ENCODE measurements around the gene SPG7.

SPG7 gene

DNA sequence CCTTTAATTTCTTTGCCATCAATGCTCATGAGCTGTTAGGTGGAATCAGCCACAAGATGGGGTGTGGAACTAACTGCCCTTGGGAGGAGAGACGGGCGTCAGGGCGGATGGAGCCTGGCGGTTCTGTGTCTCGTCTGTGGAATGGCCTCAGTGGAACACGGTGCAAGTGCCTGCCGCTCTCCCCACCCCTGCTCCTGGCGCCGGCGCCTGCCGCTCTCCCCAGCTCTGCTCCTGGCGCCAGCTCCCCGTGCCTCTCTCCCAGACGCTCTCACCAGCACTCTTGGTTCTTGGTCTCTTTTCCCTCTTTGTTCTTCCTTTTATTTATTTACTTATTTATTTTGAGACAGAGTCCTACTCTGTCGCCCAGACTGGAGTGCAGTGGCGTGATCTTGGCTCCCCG is 39.1 kb downstream of the SPG7 start:
- in situ Hi-C loops (cut with HindIII; ENCODE audit: low sequenced_read_pairs), result no loop called here
- TF ChIP-seq CTCF (IDR thresholded peaks at IDR 0.05; ENCODE audit: low read depth, low read length), result no peak

DNA sequence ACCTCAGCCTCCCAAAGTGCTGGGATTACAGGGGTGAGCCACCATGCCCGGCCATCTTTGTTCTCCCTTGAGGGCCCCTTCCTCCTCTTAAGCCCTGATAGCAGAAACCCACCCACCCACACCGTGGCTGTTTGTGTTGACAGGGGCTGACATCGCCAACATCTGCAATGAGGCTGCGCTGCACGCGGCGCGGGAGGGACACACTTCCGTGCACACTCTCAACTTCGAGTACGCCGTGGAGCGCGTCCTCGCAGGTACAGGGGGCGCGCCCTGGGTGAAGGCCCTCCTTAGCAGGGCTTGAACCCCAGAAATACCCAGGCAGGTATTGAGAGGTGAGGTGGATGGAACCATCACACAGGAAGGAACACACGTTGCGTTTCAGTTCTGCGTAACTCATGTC is 39.7 kb downstream of the SPG7 start:
- no peak for TF ChIP-seq CTCF (IDR thresholded peaks at IDR 0.05; ENCODE audit: low read depth, low read length)
- in situ Hi-C loops (cut with HindIII; ENCODE audit: low sequenced_read_pairs), result no loop called here
- no peak for DNase-seq (ENCODE audit: low read depth, low spot score)
- H3K4me3 ChIP-seq (ENCODE audit: low read depth, low read length), result no peak overlapping the region

More for the DNA sequence above, 39.1 kb downstream of the SPG7 start:
- no peak overlapping the region for H3K4me3 ChIP-seq (ENCODE audit: low read depth, low read length)
- DNase-seq (ENCODE audit: low read depth, low spot score), result no peak

DNA sequence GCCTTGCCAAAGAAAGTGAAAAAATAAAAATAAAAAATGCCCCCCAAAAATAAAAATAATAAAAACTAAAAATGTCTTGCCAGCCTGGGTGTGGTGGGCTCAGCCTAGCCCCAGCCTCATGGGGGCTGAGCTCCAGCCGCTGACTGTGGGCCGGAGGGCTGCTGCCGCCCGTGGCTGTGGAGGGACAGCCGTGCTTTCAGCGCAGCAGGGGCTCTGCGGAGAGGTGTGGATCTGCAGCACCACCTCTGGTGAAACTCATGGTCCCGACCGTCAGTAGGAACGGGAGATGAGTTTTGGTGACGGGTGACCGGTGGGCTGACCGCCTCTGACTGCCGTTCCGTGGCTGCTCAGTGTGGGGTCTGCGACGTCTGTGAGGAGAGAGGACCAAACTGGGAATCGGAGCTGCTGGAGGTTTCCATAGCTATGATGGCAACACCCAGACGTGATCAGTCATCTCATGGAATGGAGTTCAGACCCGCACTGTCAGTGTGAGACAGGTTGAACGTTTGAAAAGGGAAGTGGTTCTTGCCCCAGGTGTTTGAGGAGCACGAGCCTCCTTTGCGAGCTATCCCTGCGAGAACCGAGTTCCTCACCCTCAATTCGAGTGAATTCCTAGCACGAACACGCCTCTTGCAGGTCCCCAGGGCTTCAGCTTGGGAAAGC is 40.3 kb downstream of the SPG7 start:
- in situ Hi-C loops (cut with HindIII; ENCODE audit: low sequenced_read_pairs), result no loop called here
- no peak for DNase-seq (ENCODE audit: low read depth, low spot score)
- TF ChIP-seq CTCF (IDR thresholded peaks at IDR 0.05; ENCODE audit: low read depth, low read length), result no peak
- no peak overlapping the region for H3K4me3 ChIP-seq (ENCODE audit: low read depth, low read length)

GRCh38 chr16:89549007-89549700 is 41.0 kb downstream of the SPG7 start:
- DNase-seq (ENCODE audit: low read depth, low spot score), result no peak
- H3K4me3 ChIP-seq (ENCODE audit: low read depth, low read length), result no peak overlapping the region
- TF ChIP-seq CTCF (IDR thresholded peaks at IDR 0.05; ENCODE audit: low read depth, low read length), result no peak
- in situ Hi-C loops (cut with HindIII; ENCODE audit: low sequenced_read_pairs), result no loop called here

- no peak overlapping the region for H3K4me3 ChIP-seq (ENCODE audit: low read depth, low read length)
- in situ Hi-C loops (cut with HindIII; ENCODE audit: low sequenced_read_pairs), result no loop called here
- no peak for TF ChIP-seq CTCF (IDR thresholded peaks at IDR 0.05; ENCODE audit: low read depth, low read length)
- no peak for DNase-seq (ENCODE audit: low read depth, low spot score)
Measured at GRCh38 chr16:89550421-89551007, 42.3 kb downstream of the SPG7 start.

DNA sequence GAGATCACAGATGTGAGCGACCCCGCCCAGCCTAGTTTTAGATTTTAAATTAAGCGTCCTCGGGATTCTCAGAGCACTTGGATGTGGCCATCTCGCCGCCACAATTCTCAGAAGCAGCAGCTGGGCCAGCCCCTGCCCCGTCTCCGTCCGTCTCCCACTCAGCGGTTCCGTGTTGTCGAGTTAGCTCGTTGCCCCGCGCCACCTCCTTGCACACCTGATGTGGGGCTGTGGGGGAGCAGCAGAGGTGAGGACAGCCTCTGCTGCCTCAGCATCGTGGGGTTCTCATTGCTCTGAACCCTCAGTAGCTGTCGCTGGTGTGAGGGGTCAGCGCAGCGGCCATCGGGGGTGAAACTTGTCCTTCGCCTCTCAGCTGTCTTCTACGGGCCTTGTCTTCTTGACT is 44.1 kb downstream of the SPG7 start:
- in situ Hi-C loops (cut with HindIII; ENCODE audit: low sequenced_read_pairs), result no loop called here

More for the DNA sequence above, 44.1 kb downstream of the SPG7 start:
- TF ChIP-seq CTCF (IDR thresholded peaks at IDR 0.05; ENCODE audit: low read depth, low read length), result no peak
- H3K4me3 ChIP-seq (ENCODE audit: low read depth, low read length), result no peak overlapping the region
- DNase-seq (ENCODE audit: low read depth, low spot score), result no peak

Data from astrocyte of the spinal cord (primary cell).